Keratinocyte (primary cell): ENCODE results near the gene GZF1.

Experiments used
- CTCF ChIP-seq, 3 experiments: IDR thresholded peaks in 1 of 3; conservative IDR thresholded peaks in 1 of 3; optimal IDR thresholded peaks in 1 of 3; 2 replicates in 2 of 3; 3 replicates in 1 of 3; pipeline versions ENCODE3 to v1.5.1; 2011; ENCODE audit warnings: low read length in 3 of 3, mild to moderate bottlenecking in 3 of 3, moderate library complexity in 2 of 3, control low read depth in 1 of 3, inconsistent platforms in 1 of 3; ENCODE audit not compliant: insufficient read depth in 2 of 3; ENCODE audit errors: extremely low read depth in 1 of 3
- EZH2 ChIP-seq: IDR thresholded peaks from one replicate; pipeline ENCODE4 v1.6.1; 2012; ENCODE audit warnings: inconsistent platforms, mild to moderate bottlenecking, low read length, moderate library complexity

- TF ChIP-seq CTCF (optimal IDR thresholded peaks at IDR 0.05 in 1 of 3, IDR thresholded peaks at IDR 0.05 in 1 of 3, conservative IDR thresholded peaks at IDR 0.05 in 1 of 3; ENCODE audit: extremely low read depth in 1 of 3, insufficient read depth in 2 of 3, low read length in 3 of 3) = no peak
- no peak for TF ChIP-seq EZH2
These were observed 26.5 kb upstream of the GZF1 start for GRCh38 chr20:23335521-23335920.
